GM23248 (cell line): ENCODE measurements around the gene GCA. TPM values are rescaled to one million over a fixed set of nuclear protein-coding genes. Genes with fewer than 3 reads are reported as not detected.

Experiments used
- DNase-seq: peaks from one replicate; pipeline ENCODE4 v3.0.0-alpha.2; 2015
- H2AFZ ChIP-seq: fragments of 200-600 bp; sonication (generic); 2 replicates; pipeline ENCODE4 v1.6.1; 2016; ENCODE audit warnings: antibody characterized with exemption
- H3F3A ChIP-seq: fragments of 200-600 bp; sonication (generic); 2 replicates; pipeline ENCODE4 v1.6.1; 2016; ENCODE audit warnings: mild to moderate bottlenecking, antibody characterized with exemption, mixed run types; ENCODE audit not compliant: insufficient read depth
- H3K27ac ChIP-seq: fragments of 200-600 bp; sonication (generic); 2 replicates; pipeline ENCODE4 v1.5.1; 2016; ENCODE audit warnings: mild to moderate bottlenecking
- H3K27me3 ChIP-seq: fragments of 200-600 bp; sonication (generic); replicated peaks from 2 replicates; pipeline ENCODE4 v1.6.1; 2016; ENCODE audit warnings: mild to moderate bottlenecking; ENCODE audit not compliant: insufficient read depth
- H3K36me3 ChIP-seq: fragments of 200-600 bp; sonication (generic); 2 replicates; pipeline ENCODE4 v1.6.1; 2016; ENCODE audit warnings: low read depth, mild to moderate bottlenecking
- H3K4me1 ChIP-seq: fragments of 200-600 bp; sonication (generic); 2 replicates; pipeline ENCODE4 v1.6.1; 2016; ENCODE audit warnings: mild to moderate bottlenecking; ENCODE audit not compliant: insufficient read depth
- H3K4me2 ChIP-seq: fragments of 200-600 bp; sonication (generic); one replicate; pipeline ENCODE4 v1.6.1; 2016; ENCODE audit warnings: mild to moderate bottlenecking; ENCODE audit not compliant: unreplicated experiment
- H3K4me3 ChIP-seq: fragments of 200-600 bp; sonication (generic); 2 replicates; pipeline ENCODE4 v1.5.1; 2016; ENCODE audit warnings: mild to moderate bottlenecking
- H3K79me2 ChIP-seq: fragments of 200-600 bp; sonication (generic); 2 replicates; pipeline ENCODE4 v1.6.1; 2016; ENCODE audit warnings: mild to moderate bottlenecking; ENCODE audit not compliant: insufficient read depth
- H3K9ac ChIP-seq: fragments of 200-600 bp; sonication (generic); 2 replicates; pipeline ENCODE4 v1.6.1; 2016; ENCODE audit warnings: mild to moderate bottlenecking
- H3K9me2 ChIP-seq: fragments of 200-600 bp; sonication (generic); 2 replicates; pipeline ENCODE4 v1.6.1; 2016; ENCODE audit warnings: mixed run types, mild to moderate bottlenecking, moderate library complexity; ENCODE audit not compliant: insufficient read depth
- H3K9me3 ChIP-seq: fragments of 200-600 bp; sonication (generic); one replicate; pipeline ENCODE4 v1.6.1; 2017; ENCODE audit warnings: low read depth
- H4K20me1 ChIP-seq: fragments of 200-600 bp; sonication (generic); 2 replicates; pipeline ENCODE4 v1.6.0; 2016; ENCODE audit not compliant: insufficient read depth
- EZH2 ChIP-seq: fragments of 200-600 bp; sonication (generic); IDR thresholded peaks from 2 replicates; pipeline ENCODE4 v1.6.1; 2018; ENCODE audit warnings: antibody characterized with exemption, mild to moderate bottlenecking; ENCODE audit not compliant: insufficient read depth, poor library complexity, severe bottlenecking
- EZH2phosphoT487 ChIP-seq: fragments of 200-600 bp; sonication (generic); IDR thresholded peaks from 2 replicates; pipeline ENCODE4 v1.6.1; 2018; ENCODE audit warnings: antibody characterized with exemption, moderate library complexity, mild to moderate bottlenecking, low read depth; ENCODE audit not compliant: insufficient read depth
- WGBS, 2 experiments: methylation state at CpG; one replicate each; pipeline ENCODE4 v1.1.6; 2015 to 2017; ENCODE audit warnings: low lambda C conversion rate in 2 of 2, low coverage in 1 of 2; ENCODE audit errors: missing lambda C conversion rate in 2 of 2; 5-methylcytosine and 5-hydroxymethylcytosine counted together
- in situ Hi-C: fragments of 300-500 bp; cut with MboI; formaldehyde crosslinking; loops from 2 replicates; pipeline ENCODE4 v1.15.0; 2020
- polyA plus RNA-seq: library from polyadenylated mRNA; unstranded; fragments of >200 nt; fragmentation: Nextera tagmentation; extraction: Ambion mirVana; gene quantifications from 2 replicates; pipeline ENCODE4 v1.2.1, GENCODE V29; 2016
- total RNA-seq: library from RNA; depleted of rRNA; stranded (reverse); fragments of >200 nt; shearing (Covaris generic); gene quantifications from 2 replicates; pipeline ENCODE4 v1.2.3, GENCODE V29; 2014

Gene GCA
- total and polyA plus RNA-seq, 2 experiments from 2014 or later = 1.6 TPM

GRCh38 chr2:162333968-162334367, 10.0 kb upstream of the GCA start:
- Histone ChIP-seq H3K9ac (no peak overlapping the region), H3K4me2 (no peak overlapping the region), H3K36me3 (no peaks in the 10 kb centered on the region), H3K27ac (no peak overlapping the region), H3F3A (no peaks in the 10 kb centered on the region), H3K4me1 (no peaks in the 10 kb centered on the region), H3K9me3 (no peaks in the 10 kb centered on the region), H3K27me3 (no peaks in the 10 kb centered on the region), H3K9me2 (no peaks in the 10 kb centered on the region), H3K4me3 (no peak overlapping the region), H4K20me1 (no peaks in the 10 kb centered on the region), H3K79me2 (no peaks in the 10 kb centered on the region), H2AFZ (no peak overlapping the region)
- in situ Hi-C loops = no loop called here
- WGBS, 2 experiments = 42 to 43% methylated on average over 3 of the region's 3 CpGs
- peak; percentile 57 for DNase-seq
- TF ChIP-seq EZH2 (no peak), EZH2phosphoT487 (no peak)

GRCh38 chr2:162337868-162338267, 6.1 kb upstream of the GCA start:
- in situ Hi-C loops = no loop called here
- 40 to 44% methylated on average over 2 of the region's 2 CpGs for WGBS, 2 experiments
- Histone ChIP-seq H3K9me2 (no peaks in the 10 kb centered on the region), H3K9ac (no peak overlapping the region), H3K27me3 (no peaks in the 10 kb centered on the region), H3K36me3 (no peaks in the 10 kb centered on the region), H3K4me3 (no peak overlapping the region), H3K9me3 (no peaks in the 10 kb centered on the region), H3K79me2 (no peaks in the 10 kb centered on the region), H3K4me2 (no peak overlapping the region), H4K20me1 (no peaks in the 10 kb centered on the region), H2AFZ (no peak overlapping the region), H3K27ac (no peak overlapping the region), H3F3A (no peaks in the 10 kb centered on the region), H3K4me1 (no peaks in the 10 kb centered on the region)
- no peak for DNase-seq
- TF ChIP-seq EZH2phosphoT487 (no peak), EZH2 (no peak)

- DNase-seq = no peak
- no peak overlapping the region for H2AFZ ChIP-seq
- H3K9me2 ChIP-seq = no peaks in the 10 kb centered on the region
- H3K4me1 ChIP-seq = no peaks in the 10 kb centered on the region
- no peak overlapping the region for H3K4me3 ChIP-seq
- H3F3A ChIP-seq = no peaks in the 10 kb centered on the region
- no peak overlapping the region for H3K4me2 ChIP-seq
- no peaks in the 10 kb centered on the region for H3K79me2 ChIP-seq
- no peaks in the 10 kb centered on the region for H3K36me3 ChIP-seq
- H3K9ac ChIP-seq = no peak overlapping the region
- no peaks in the 10 kb centered on the region for H4K20me1 ChIP-seq
- TF ChIP-seq EZH2 (no peak), EZH2phosphoT487 (no peak)
- no peaks in the 10 kb centered on the region for H3K9me3 ChIP-seq
- 0 out of 2 replicates have a peak, but pooled peaks cover 4% of the 10 kb centered on the region for H3K27me3 ChIP-seq
- in situ Hi-C loops = no loop called here
- H3K27ac ChIP-seq = no peak overlapping the region
These were observed 3.1 kb upstream of the GCA start for GRCh38 chr2:162340822-162341221.

GRCh38 chr2:162342321-162342720, 1.6 kb upstream of the GCA start:
- Histone ChIP-seq H2AFZ (no peak overlapping the region), H3F3A (no peaks in the 10 kb centered on the region), H3K4me1 (no peaks in the 10 kb centered on the region), H3K27me3 (0 out of 2 replicates have a peak, but pooled peaks cover 9% of the 10 kb centered on the region), H3K9me2 (no peaks in the 10 kb centered on the region), H4K20me1 (no peaks in the 10 kb centered on the region), H3K9ac (no peak overlapping the region), H3K9me3 (no peaks in the 10 kb centered on the region), H3K36me3 (no peaks in the 10 kb centered on the region), H3K79me2 (no peaks in the 10 kb centered on the region), H3K4me2 (no peak overlapping the region), H3K27ac (no peak overlapping the region), H3K4me3 (no peak overlapping the region)
- in situ Hi-C loops = no loop called here
- no peak for DNase-seq
- WGBS, 2 experiments = 35 to 38% methylated on average over 3 of the region's 3 CpGs
- TF ChIP-seq EZH2 = no peak
- no peak for TF ChIP-seq EZH2phosphoT487

GRCh38 chr2:162342841-162343240, 1.1 kb upstream of the GCA start:
- Histone ChIP-seq H3K9ac (no peak overlapping the region), H3F3A (no peaks in the 10 kb centered on the region), H3K27ac (no peak overlapping the region), H3K9me3 (no peaks in the 10 kb centered on the region), H3K9me2 (no peaks in the 10 kb centered on the region), H3K27me3 (0 out of 2 replicates have a peak, but pooled peaks cover 9% of the 10 kb centered on the region), H3K4me1 (no peaks in the 10 kb centered on the region), H3K36me3 (no peaks in the 10 kb centered on the region), H2AFZ (no peak overlapping the region), H3K4me3 (no peak overlapping the region), H4K20me1 (no peaks in the 10 kb centered on the region), H3K4me2 (no peak overlapping the region), H3K79me2 (no peaks in the 10 kb centered on the region)
- no peak for TF ChIP-seq EZH2phosphoT487
- no peak for TF ChIP-seq EZH2
- DNase-seq = no peak
- in situ Hi-C loops = no loop called here
- 90 to 91% methylated on average over 2 of the region's 2 CpGs for WGBS, 2 experiments
